ENCODE results near the gene FXN.
"Not testable (repeated sequence)": the region's sequence is repeated elsewhere in the genome, so short reads cannot be mapped to it uniquely, and the experiment has no call there.

FXN gene

GRCh38 chr9:69090946-69091345 lies 55.4 kb downstream of the FXN start:
- Histone ChIP-seq H3K27me3 (no peaks in the 10 kb centered on the region), H3K27ac (no peak overlapping the region), H4K20me1 (no peaks in the 10 kb centered on the region), H3K4me1 (no peaks in the 10 kb centered on the region), H3K4me3 (no peak overlapping the region), H3K4me2 (no peak overlapping the region), H3K9me3 (no peaks in the 10 kb centered on the region), H3K9ac (no peak overlapping the region), H3K36me3 (peaks cover 7% of the 10 kb centered on the region; the same call in 1 of the 2 replicates)
- no peak for TF ChIP-seq Cebpa-rat (IDR thresholded peaks at IDR 0.05)

GRCh38 chr9:69093471-69094103 lies 58.0 kb downstream of the FXN start:
- Histone ChIP-seq H3K36me3 (0 out of 2 replicates have a peak, but pooled peaks cover 6% of the 10 kb centered on the region), H3K4me1 (no peaks in the 10 kb centered on the region), H3K9me3 (no peaks in the 10 kb centered on the region), H3K27ac (no peak overlapping the region), H4K20me1 (no peaks in the 10 kb centered on the region), H3K9ac (no peak overlapping the region), H3K4me2 (no peak overlapping the region), H3K27me3 (no peaks in the 10 kb centered on the region), H3K4me3 (no peak overlapping the region)
- TF ChIP-seq Cebpa-rat (IDR thresholded peaks at IDR 0.05), result no peak

DNA sequence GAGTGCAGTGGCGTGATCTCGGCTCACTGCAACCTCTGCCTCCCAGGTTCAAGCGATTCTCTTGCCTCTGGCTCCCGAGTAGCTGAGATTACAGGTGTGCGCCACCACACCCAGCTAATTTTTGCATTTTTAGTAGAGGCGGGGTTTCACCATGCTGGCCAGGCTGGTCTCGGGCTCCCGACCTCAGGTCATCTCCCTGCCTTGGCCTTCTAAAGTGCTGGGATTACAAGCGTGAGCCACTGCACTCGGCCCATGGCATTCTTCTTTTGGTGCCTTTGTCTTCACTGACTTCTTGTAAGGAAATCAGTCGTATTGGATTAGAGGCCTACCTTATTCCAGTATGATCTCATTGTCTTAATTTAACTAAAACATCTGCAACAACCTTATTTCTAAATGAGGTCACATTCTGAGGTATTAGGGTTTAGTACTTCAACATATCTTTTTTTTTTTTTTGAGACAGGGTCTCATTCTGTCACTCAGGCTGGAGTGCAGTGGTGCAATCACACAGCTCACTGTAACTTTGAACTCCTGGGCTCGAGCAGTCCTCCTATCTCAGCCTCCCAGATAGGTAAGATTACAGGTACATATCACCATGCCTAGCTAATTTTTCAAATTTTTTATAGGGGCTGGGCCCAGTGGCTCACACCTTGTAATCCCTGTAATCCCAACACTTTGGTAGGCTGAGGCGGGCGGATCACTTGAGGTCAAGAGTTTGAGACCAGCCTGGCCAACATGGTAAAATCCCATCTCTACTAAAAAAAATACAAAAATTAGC lies 59.0 kb downstream of the FXN start:
- not testable (repeated sequence) for H3K4me1 ChIP-seq, H3K9me3 ChIP-seq, H3K4me3 ChIP-seq, H3K36me3 ChIP-seq, H3K27me3 ChIP-seq, H3K27ac ChIP-seq, H4K20me1 ChIP-seq, H3K9ac ChIP-seq, H3K4me2 ChIP-seq

DNA sequence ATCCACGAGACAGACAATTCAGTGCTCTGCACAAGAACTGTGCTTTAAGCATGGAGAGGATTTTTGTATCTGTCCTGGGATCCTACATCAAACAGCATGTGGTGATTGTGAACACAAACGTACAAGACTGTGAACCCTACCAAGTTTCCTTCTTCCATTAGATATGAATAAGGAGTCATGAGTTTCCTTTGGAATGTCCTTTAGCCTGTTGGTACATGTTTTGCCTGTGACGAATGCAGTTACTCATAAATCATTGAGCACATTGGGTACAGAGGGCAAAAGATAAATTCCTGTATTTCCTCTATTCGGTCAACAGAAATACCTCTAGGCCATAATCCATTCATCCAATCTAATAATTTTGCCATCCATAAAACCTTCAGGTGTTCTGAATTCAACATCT lies 61.5 kb downstream of the FXN start:
- Histone ChIP-seq H3K9ac (no peak overlapping the region), H3K9me3 (no peaks in the 10 kb centered on the region), H4K20me1 (no peaks in the 10 kb centered on the region), H3K4me1 (no peaks in the 10 kb centered on the region), H3K4me2 (no peak overlapping the region), H3K36me3 (0 out of 2 replicates have a peak, but pooled peaks cover 6% of the 10 kb centered on the region), H3K4me3 (no peak overlapping the region), H3K27me3 (no peaks in the 10 kb centered on the region), H3K27ac (no peak overlapping the region)
- TF ChIP-seq Cebpa-rat (IDR thresholded peaks at IDR 0.05), result no peak

DNA sequence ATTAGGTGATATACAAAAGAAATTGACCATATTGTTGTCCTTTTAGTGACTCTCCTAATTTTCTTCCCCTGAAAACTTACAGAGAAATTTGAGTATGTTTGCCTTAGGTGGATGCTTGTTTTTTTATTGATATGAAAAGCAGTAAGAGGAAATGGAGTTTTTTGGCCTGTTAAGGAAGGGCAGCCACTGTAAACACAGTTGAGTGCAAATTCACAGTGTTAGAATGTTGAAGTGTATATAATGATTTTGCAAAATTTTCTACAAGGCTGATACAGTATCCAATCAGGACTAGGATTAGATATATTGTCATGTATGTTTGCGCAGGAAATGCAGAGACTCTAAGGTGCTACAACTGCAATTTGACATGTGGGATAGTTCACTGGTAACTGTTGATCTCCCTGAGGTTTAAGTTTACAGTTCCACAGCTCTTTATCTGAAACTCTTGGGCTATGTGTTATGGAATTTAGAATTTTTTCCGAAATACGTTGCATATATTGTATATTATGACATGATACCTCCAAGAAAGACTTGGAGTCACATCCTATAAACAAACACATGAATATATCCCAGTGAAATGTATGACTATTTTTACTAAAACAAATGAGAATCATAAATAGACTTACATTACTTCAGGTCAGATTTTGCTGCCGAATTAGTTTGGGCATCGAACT lies 62.5 kb downstream of the FXN start:
- Histone ChIP-seq H3K27ac (no peak overlapping the region), H3K4me1 (no peaks in the 10 kb centered on the region), H4K20me1 (no peaks in the 10 kb centered on the region), H3K4me2 (no peak overlapping the region), H3K9ac (no peak overlapping the region), H3K4me3 (no peak overlapping the region), H3K36me3 (0 out of 2 replicates have a peak, but pooled peaks cover 6% of the 10 kb centered on the region), H3K9me3 (no peaks in the 10 kb centered on the region), H3K27me3 (no peaks in the 10 kb centered on the region)
- TF ChIP-seq Cebpa-rat (IDR thresholded peaks at IDR 0.05), result no peak

- H3K36me3 ChIP-seq, H3K9me3 ChIP-seq, H3K4me1 ChIP-seq, H3K27me3 ChIP-seq, H3K4me3 ChIP-seq, H3K9ac ChIP-seq, H3K4me2 ChIP-seq, H3K27ac ChIP-seq, H4K20me1 ChIP-seq: not testable (repeated sequence)
Observed at GRCh38 chr9:69103348-69103996, 67.9 kb downstream of the FXN start.

DNA sequence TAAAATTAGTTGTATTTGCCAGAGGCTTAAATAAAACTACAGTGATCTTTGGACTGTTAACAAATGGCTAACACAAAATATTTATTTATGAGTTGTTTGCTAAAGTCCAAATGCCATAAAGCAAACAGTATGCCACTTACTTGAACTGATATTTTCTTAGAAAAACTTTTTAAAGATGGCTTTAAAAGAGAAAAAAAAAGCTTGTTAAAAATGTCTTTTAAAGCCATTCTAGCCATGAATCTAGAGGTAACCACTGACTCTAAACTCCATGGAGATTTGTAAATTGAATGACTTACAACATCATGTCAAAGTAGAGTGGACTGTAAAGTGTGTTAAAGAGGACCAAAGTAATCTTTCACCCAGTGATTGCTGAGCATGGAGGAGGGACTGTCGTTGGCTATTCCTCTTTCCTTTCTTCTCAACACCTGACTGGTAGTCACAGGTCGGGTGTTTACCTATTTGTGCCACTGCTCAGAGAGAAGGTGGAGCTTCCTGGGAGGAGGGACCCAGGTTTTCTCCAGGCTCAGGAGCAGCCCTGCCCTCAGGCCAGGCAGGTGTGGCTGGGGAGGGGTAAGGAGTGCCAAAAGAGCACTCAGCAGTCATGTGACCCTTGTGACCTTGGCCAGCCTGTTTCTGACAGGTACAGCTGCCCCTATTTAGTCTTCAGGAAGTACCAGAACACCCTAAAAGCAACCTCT lies 69.4 kb downstream of the FXN start:
- Histone ChIP-seq H3K4me2 (no peak overlapping the region), H3K9ac (no peak overlapping the region), H3K27ac (no peak overlapping the region), H3K9me3 (no peaks in the 10 kb centered on the region), H4K20me1 (no peaks in the 10 kb centered on the region), H3K36me3 (no peaks in the 10 kb centered on the region), H3K4me3 (no peak overlapping the region), H3K4me1 (no peaks in the 10 kb centered on the region), H3K27me3 (no peaks in the 10 kb centered on the region)
- TF ChIP-seq Cebpa-rat (IDR thresholded peaks at IDR 0.05), result no peak

DNA sequence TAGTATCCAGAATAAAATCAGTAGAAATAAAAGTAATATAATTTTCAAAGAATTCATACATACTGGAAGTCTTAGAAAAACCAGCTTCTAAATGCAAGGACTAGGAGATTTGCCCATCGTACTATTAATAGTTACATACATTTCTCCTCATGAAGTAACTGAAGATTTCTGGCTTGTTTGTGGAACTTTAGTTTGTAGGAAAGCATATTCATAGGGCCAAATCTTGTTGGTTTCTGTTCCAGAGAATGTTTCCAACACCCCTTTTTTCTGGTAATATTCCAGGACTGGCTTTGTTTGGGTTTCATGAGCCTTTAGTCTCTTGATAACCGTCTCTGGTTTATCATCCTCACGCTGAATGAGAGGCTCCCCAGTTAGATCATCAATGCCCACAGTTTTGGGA lies 72.2 kb downstream of the FXN start:
- Histone ChIP-seq H3K9ac (no peak overlapping the region), H4K20me1 (no peaks in the 10 kb centered on the region), H3K9me3 (no peaks in the 10 kb centered on the region), H3K36me3 (no peaks in the 10 kb centered on the region), H3K4me2 (no peak overlapping the region), H3K27me3 (no peaks in the 10 kb centered on the region), H3K4me3 (no peak overlapping the region), H3K27ac (no peak overlapping the region), H3K4me1 (peaks cover 3% of the 10 kb centered on the region)
- no peak for TF ChIP-seq Cebpa-rat (IDR thresholded peaks at IDR 0.05)

- not testable (repeated sequence) for H3K27ac ChIP-seq, H4K20me1 ChIP-seq, H3K4me3 ChIP-seq, H3K4me2 ChIP-seq, H3K36me3 ChIP-seq, H3K9me3 ChIP-seq, H3K9ac ChIP-seq, H3K27me3 ChIP-seq
- H3K4me1 ChIP-seq, result peaks cover 12% of the 10 kb centered on the region
Observed at GRCh38 chr9:69108706-69109105, 73.2 kb downstream of the FXN start.

All from BLaER1 (cell line).